Nephron progenitor cell (in vitro differentiated cells): ENCODE data around the gene ESYT3.
"Not testable (repeated sequence)": the region's sequence is repeated elsewhere in the genome, so short reads cannot be mapped to it uniquely, and the experiment has no call there.

ENCODE experiments used
- DNase-seq: peaks from one replicate; pipeline ENCODE4 v3.0.0; 2021
- H3K27ac Mint-ChIP-seq: 2 replicates; pipeline ENCODE4 v1.8.0; 2021; ENCODE audit warnings: mild to moderate bottlenecking, moderate library complexity, mixed read lengths
- H3K27me3 Mint-ChIP-seq: 2 replicates; pipeline ENCODE4 v1.8.0; 2021; ENCODE audit warnings: mild to moderate bottlenecking, low read depth, mixed read lengths; ENCODE audit not compliant: poor library complexity
- H3K36me3 Mint-ChIP-seq: 2 replicates; pipeline ENCODE4 v1.8.0; 2021; ENCODE audit warnings: low read depth, mixed read lengths
- H3K4me1 Mint-ChIP-seq: 2 replicates; pipeline ENCODE4 v1.8.0; 2021; ENCODE audit warnings: mixed read lengths
- H3K4me3 Mint-ChIP-seq: 2 replicates; pipeline ENCODE4 v1.8.0; 2021; ENCODE audit warnings: mild to moderate bottlenecking, moderate library complexity, mixed read lengths
- H3K9me3 Mint-ChIP-seq: 2 replicates; pipeline ENCODE4 v1.8.0; 2021; ENCODE audit warnings: mild to moderate bottlenecking, moderate library complexity, mixed read lengths
- TF ChIP-seq, protein P1 (sequence below): fragments of 200-600 bp; sonication (generic); IDR thresholded peaks from 2 replicates; pipeline ENCODE4 v1.5.0; 2021; ENCODE audit warnings: antibody characterized with exemption

The ESYT3 gene

DNA sequence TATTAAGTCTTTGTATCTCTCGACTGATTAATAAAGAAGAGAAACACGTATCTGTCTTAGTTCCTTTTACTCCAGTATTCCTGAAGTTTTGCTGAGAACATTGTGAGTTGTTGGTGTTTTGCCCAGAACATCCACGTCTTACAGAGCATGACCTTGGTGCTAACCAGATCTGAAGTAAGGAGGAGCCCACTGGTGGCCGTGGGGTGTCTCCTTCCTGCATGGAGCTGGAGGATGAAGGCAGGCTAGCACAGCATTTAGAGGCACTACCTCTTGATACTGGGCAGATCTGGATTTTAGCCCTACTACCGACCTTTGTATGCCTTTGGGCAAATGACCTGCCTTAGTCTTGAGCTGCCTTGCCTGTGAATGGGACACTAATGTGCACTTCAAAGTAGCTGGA is 28.9 kb upstream of the ESYT3 start:
- DNase-seq, result no peak
- H3K36me3 Mint-ChIP-seq, result peaks cover 42% of the 10 kb centered on the region
- H3K4me3 Mint-ChIP-seq, result no peak overlapping the region
- TF ChIP-seq, protein P1, sequence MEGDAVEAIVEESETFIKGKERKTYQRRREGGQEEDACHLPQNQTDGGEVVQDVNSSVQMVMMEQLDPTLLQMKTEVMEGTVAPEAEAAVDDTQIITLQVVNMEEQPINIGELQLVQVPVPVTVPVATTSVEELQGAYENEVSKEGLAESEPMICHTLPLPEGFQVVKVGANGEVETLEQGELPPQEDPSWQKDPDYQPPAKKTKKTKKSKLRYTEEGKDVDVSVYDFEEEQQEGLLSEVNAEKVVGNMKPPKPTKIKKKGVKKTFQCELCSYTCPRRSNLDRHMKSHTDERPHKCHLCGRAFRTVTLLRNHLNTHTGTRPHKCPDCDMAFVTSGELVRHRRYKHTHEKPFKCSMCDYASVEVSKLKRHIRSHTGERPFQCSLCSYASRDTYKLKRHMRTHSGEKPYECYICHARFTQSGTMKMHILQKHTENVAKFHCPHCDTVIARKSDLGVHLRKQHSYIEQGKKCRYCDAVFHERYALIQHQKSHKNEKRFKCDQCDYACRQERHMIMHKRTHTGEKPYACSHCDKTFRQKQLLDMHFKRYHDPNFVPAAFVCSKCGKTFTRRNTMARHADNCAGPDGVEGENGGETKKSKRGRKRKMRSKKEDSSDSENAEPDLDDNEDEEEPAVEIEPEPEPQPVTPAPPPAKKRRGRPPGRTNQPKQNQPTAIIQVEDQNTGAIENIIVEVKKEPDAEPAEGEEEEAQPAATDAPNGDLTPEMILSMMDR, result no peak
- no peaks in the 10 kb centered on the region for H3K9me3 Mint-ChIP-seq
- peaks cover 6% of the 10 kb centered on the region for H3K27me3 Mint-ChIP-seq
- no peak overlapping the region for H3K27ac Mint-ChIP-seq
- H3K4me1 Mint-ChIP-seq, result peaks cover 10% of the 10 kb centered on the region

DNA sequence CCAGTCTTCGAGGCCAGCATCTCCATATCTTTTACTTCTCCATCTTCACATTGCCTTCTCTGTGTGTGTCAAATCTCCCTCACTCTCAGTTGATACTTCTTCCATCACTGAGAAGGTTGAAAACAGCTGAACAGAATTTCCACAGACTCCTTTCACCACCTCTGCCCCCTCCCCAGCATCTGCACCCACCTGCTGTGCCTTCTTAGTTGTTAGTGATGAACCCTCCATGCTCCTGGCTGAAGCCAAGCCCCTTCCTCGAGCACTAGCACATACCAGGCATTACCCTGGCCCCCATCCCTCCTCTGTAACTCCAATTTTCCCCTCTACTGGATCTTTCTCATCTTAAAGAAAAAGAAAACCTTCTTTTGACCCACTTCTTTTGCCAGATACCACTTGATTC is 27.8 kb upstream of the ESYT3 start:
- no peak for DNase-seq
- Mint-ChIP-seq H3K27ac (no peak overlapping the region), H3K4me3 (no peak overlapping the region), H3K27me3 (peaks cover 6% of the 10 kb centered on the region), H3K36me3 (peaks cover 34% of the 10 kb centered on the region), H3K9me3 (no peaks in the 10 kb centered on the region), H3K4me1 (peaks cover 4% of the 10 kb centered on the region)
- TF ChIP-seq, protein P1, result no peak

DNA sequence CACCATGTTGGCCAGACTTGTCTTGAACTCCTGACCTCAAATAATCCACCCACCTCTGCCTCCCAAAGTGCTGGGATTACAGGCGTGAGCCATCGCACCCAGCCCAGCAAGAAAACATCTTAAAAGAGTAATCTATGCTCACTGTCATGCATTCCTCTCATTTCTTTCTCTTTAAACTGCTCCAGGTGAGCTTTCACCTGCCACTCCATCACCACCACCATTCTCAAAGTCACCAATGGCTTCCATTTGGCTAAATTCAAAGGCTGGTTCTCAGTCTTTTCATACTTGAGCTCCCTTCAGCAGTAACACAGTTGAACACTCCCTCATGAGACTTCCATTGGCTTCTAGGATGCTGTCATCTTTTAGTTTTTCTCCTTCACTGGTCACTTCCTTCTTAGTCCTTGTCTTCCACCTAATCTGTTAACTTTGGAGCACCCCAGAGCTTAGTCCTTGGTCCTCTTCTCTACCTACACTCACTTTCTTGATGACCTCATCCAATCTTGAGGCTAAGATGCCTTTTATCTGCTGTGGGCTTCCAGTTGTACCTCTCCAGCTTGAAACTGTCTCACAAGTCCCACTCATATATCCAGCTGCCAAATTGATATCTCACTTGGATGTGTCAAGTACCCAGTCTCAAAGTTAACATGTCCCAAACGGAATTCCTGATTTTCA is 27.0 kb upstream of the ESYT3 start:
- peaks cover 6% of the 10 kb centered on the region for H3K27me3 Mint-ChIP-seq
- H3K27ac Mint-ChIP-seq, result no peak overlapping the region
- peaks cover 30% of the 10 kb centered on the region for H3K36me3 Mint-ChIP-seq
- DNase-seq, result no peak
- no peak overlapping the region for H3K4me3 Mint-ChIP-seq
- H3K4me1 Mint-ChIP-seq, result no peaks in the 10 kb centered on the region
- TF ChIP-seq, protein P1, result no peak
- no peaks in the 10 kb centered on the region for H3K9me3 Mint-ChIP-seq

DNA sequence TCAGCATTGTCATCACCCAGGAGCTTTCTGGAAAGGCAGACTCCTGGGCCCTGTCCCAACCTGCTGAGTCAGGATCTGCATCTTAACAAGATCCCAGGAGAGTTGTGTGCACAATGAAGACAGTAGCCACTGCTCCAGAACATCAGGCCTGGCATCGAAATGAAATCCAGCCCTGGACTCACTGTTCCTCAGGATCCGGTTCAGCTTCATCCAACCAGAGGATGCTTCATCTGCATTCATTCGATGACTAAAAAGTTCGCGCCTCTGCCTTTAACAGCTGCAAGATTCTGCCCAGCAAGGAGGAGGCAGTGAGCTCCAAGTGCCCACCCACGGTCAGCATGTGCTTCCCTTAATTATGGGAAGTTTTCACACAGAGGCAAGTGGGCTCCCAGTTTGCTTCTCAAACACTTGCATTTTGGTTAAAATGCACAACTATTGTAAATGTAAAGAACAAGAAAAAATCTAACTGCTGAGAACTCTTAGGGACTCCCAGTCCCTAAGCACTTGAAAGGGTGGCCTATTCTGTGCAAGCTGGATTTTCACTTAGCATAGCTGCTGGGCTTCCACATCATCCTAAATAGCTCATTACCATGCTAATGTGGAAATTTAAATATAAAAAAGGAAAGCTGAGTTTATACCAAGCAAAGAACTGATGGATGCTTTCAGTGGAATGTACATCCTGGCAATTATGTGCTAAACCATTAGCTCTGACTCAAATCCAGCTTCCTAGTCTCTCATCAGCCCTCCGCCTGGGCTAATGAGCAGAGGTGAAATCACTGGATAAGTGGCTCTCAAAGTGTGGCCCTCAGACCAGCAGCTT is 25.5 kb upstream of the ESYT3 start:
- no peak for DNase-seq
- no peaks in the 10 kb centered on the region for H3K9me3 Mint-ChIP-seq
- no peak overlapping the region for H3K4me3 Mint-ChIP-seq
- peaks cover 16% of the 10 kb centered on the region for H3K36me3 Mint-ChIP-seq
- H3K27me3 Mint-ChIP-seq, result peaks cover 13% of the 10 kb centered on the region
- H3K4me1 Mint-ChIP-seq, result no peaks in the 10 kb centered on the region
- no peak overlapping the region for H3K27ac Mint-ChIP-seq
- TF ChIP-seq, protein P1, result no peak

DNA sequence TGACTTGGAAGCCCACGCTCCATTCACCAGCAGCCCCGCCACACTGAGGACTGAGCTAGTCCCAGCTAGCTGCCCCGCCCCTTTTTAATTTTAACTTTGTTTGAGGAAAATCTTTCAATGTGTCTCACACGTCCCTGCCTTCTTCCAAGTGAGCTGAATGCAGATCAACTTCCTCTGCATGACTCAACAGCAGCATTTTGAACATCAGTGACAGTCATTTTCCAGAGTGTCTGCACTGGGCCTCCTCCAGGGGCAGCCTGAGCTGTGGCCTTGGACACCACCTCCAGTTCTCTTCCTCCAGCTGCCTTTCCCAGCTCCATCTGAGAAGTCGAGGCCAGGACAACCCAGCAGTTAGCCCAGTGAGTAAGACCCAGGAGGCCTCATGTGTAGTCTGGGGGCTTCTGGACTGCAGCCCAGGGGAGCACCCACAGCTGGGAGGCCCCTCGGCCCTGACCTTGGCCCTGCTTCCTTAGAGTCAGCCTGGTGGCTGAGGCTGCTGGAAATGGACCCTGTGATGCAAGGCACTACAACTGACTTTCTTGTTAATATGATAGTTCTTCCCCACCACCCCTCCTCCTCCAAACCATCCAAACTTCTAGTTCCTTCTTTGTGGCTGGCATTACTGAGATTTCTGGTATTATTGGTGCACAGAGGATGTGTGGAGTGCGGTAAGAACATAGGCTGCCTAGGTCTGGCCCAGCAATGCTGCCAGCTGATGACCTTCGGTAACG is 21.4 kb upstream of the ESYT3 start:
- Mint-ChIP-seq H3K36me3 (no peaks in the 10 kb centered on the region), H3K27ac (no peak overlapping the region), H3K27me3 (peaks cover 27% of the 10 kb centered on the region), H3K4me1 (no peaks in the 10 kb centered on the region), H3K4me3 (no peak overlapping the region), H3K9me3 (no peaks in the 10 kb centered on the region)
- DNase-seq, result no peak
- TF ChIP-seq, protein P1, result no peak

DNA sequence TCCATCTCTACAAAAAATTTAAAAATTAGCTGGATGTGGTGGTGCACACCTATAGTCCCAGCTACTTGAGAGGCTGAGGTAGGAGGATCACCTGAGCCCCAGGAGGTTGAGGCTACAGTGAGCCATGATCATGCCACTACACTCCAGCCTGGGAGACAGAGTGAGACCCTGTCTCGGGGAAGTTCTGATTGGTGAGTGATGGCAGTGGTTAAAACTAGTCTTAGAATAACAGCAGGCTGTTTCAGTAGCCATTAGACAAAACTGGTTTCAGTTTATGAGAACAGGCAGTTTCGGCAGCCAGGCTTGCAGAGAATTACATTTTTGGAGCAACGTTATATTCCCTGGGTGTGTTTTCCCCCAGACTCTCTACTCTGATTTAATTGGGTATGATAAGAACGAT is 18.2 kb upstream of the ESYT3 start:
- not testable (repeated sequence) for H3K9me3 Mint-ChIP-seq, H3K27ac Mint-ChIP-seq, H3K4me1 Mint-ChIP-seq, H3K4me3 Mint-ChIP-seq, H3K36me3 Mint-ChIP-seq, DNase-seq
- peaks cover 24% of the 10 kb centered on the region for H3K27me3 Mint-ChIP-seq
